Sigmoid colon (tissue), 4 donors: ENCODE results near the gene GIPR.

Experiments
- CTCF ChIP-seq, 4 experiments: fragments of 450-650 bp in 3 of 4; fragments of 200-600 bp in 1 of 4; IDR thresholded peaks; one replicate each; pipeline ENCODE4 v1.5.1; 2016 to 2019; ENCODE audit warnings: antibody characterized with exemption in 4 of 4, mild to moderate bottlenecking in 3 of 4, moderate library complexity in 2 of 4
- EP300 ChIP-seq, 4 donors: sonication (generic); formaldehyde crosslinking; IDR thresholded peaks; one replicate each; pipeline ENCODE4 v1.6.1; 2017; ENCODE audit warnings: antibody characterized with exemption in 4 of 4
- POLR2A ChIP-seq, 2 donors: fragments of 450-650 bp; IDR thresholded peaks; one replicate each; pipeline ENCODE4 v1.6.1; 2016; ENCODE audit warnings: antibody characterized with exemption in 2 of 2, mild to moderate bottlenecking in 2 of 2, moderate library complexity in 2 of 2
- POLR2AphosphoS5 ChIP-seq, 4 donors: sonication (generic); formaldehyde crosslinking; IDR thresholded peaks; one replicate each; pipeline ENCODE4 v1.6.1; 2017; ENCODE audit warnings: antibody characterized with exemption in 4 of 4

GRCh38 chr19:45655073-45655472 is 12.9 kb upstream of the GIPR start:
- TF ChIP-seq POLR2A (IDR thresholded peaks at IDR 0.05): no peak
- TF ChIP-seq CTCF (IDR thresholded peaks at IDR 0.05): no peak
- no peak for TF ChIP-seq POLR2AphosphoS5 (IDR thresholded peaks at IDR 0.05)
- no peak for TF ChIP-seq EP300 (IDR thresholded peaks at IDR 0.05)
